HCT116 (cell line): ENCODE results near the gene C12orf43. TPM values are rescaled to one million over a fixed set of nuclear protein-coding genes. Genes with fewer than 3 reads are reported as not detected.

ENCODE experiments used
- ATAC-seq: fragments of 200-7000 bp; cut with Tn5 transposase; 2 replicates; pipeline ENCODE4 v1.9.1; 2020; ENCODE audit warnings: mild to moderate bottlenecking, moderate library complexity
- BruUV-seq: library from RNA; stranded (reverse); fragments of 400-500 nt; replicated peaks from 2 replicates; lab custom pipeline; 2021; lab: Mats Ljungman, UMichigan
- CTCF ChIA-PET: fragments of 300-600 bp; sonication (Branson Sonifier 250); formaldehyde crosslinking; loops from one replicate; lab custom pipeline; 2021; ENCODE audit warnings: antibody characterized with exemption; lab: Charles Lee
- POLR2A ChIA-PET: fragments of 300-600, 350-600 bp; sonication (Branson Sonifier 250); formaldehyde crosslinking; loops from one replicate; lab custom pipeline; 2021; ENCODE audit warnings: antibody characterized with exemption; lab: Charles Lee
- RAD21 ChIA-PET, 2 experiments: fragments of 300-600 bp; sonication (Branson Sonifier 250); formaldehyde crosslinking; loops; one replicate each; lab custom pipeline; 2023; ENCODE audit warnings: low total read pairs in 2 of 2; ENCODE audit not compliant: uncharacterized antibody in 2 of 2, unreplicated experiment in 2 of 2, low non-redundant PET in 1 of 2; lab: Charles Lee
- DNase-seq: peaks from one replicate; pipeline ENCODE4 v3.0.0-alpha.2; 2010; ENCODE audit warnings: low read depth, low spot score
- H2AFZ ChIP-seq: fragments of 200-600 bp; shearing (Covaris generic), sonication (generic); 2 replicates; pipeline ENCODE4 v1.6.1; 2017; ENCODE audit warnings: low read depth, mixed run types, mixed read lengths, antibody characterized with exemption, low read length; ENCODE audit not compliant: poor library complexity, severe bottlenecking
- H3K27ac ChIP-seq: 2 replicates; pipeline ENCODE4 v1.5.1; 2012; ENCODE audit warnings: low read depth, low read length
- H3K27me3 ChIP-seq: fragments of 200-600 bp; sonication (generic); 2 replicates; pipeline ENCODE4 v1.6.1; 2016; ENCODE audit warnings: mixed run types, low read length, mixed read lengths; ENCODE audit not compliant: insufficient read depth
- H3K36me3 ChIP-seq, 2 experiments: fragments of 200-500 bp in 1 of 2; fragments of 200-600 bp in 1 of 2; sonication (Bioruptor generic) in 1 of 2; sonication (generic) in 1 of 2; 2 replicates each; pipeline versions ENCODE4 v1.5.1 to v1.6.1; 2014 to 2016; ENCODE audit warnings: low read length in 2 of 2, inconsistent platforms in 1 of 2, mixed read lengths in 1 of 2, mixed run types in 1 of 2; ENCODE audit not compliant: insufficient read depth in 2 of 2, control insufficient read depth in 1 of 2
- H3K4me1 ChIP-seq, 2 experiments: fragments of 200-600 bp in 1 of 2; sonication (generic) in 1 of 2; 2 replicates each; pipeline versions ENCODE4 v1.5.1 to v1.6.1; 2012 to 2017; ENCODE audit warnings: low read length in 2 of 2, inconsistent platforms in 1 of 2, mild to moderate bottlenecking in 1 of 2, mixed read lengths in 1 of 2, mixed run types in 1 of 2, moderate library complexity in 1 of 2; ENCODE audit not compliant: insufficient read depth in 2 of 2, control insufficient read depth in 1 of 2
- H3K4me2 ChIP-seq: fragments of 200-600 bp; sonication (generic); 2 replicates; pipeline ENCODE4 v1.6.1; 2017; ENCODE audit warnings: mixed run types, low read length, mixed read lengths
- H3K4me3 ChIP-seq, 2 experiments: fragments of 200-600 bp in 1 of 2; sonication (generic) in 1 of 2; replicated peaks in 1 of 2; 2 replicates each; pipeline ENCODE4 v1.5.1; 2011 to 2016; ENCODE audit warnings: low read length in 2 of 2, control low read depth in 1 of 2, low read depth in 1 of 2, mild to moderate bottlenecking in 1 of 2, mixed read lengths in 1 of 2, mixed run types in 1 of 2
- H3K79me2 ChIP-seq: fragments of 200-600 bp; sonication (generic); 2 replicates; pipeline ENCODE4 v1.6.1; 2017; ENCODE audit warnings: mild to moderate bottlenecking, mixed run types, low read length, moderate library complexity, mixed read lengths; ENCODE audit not compliant: insufficient read depth
- H3K9ac ChIP-seq: fragments of 200-600 bp; sonication (generic); 2 replicates; pipeline ENCODE4 v1.6.1; 2016; ENCODE audit warnings: low read length, mixed read lengths
- H3K9me2 ChIP-seq: fragments of 200-600 bp; sonication (generic), shearing (Covaris generic); 2 replicates; pipeline ENCODE4 v1.6.1; 2017; ENCODE audit warnings: mixed run types, mild to moderate bottlenecking, moderate library complexity; ENCODE audit not compliant: insufficient read depth
- H3K9me3 ChIP-seq, 2 experiments: fragments of 200-500 bp in 1 of 2; fragments of 200-600 bp in 1 of 2; sonication (Bioruptor generic) in 1 of 2; sonication (generic) in 1 of 2; 2 replicates each; pipeline ENCODE4 v1.6.1; 2014 to 2017; ENCODE audit warnings: low read length in 2 of 2, mixed read lengths in 2 of 2, inconsistent platforms in 1 of 2, low read depth in 1 of 2, mild to moderate bottlenecking in 1 of 2, mixed run types in 1 of 2, moderate library complexity in 1 of 2; ENCODE audit not compliant: control insufficient read depth in 1 of 2, insufficient read depth in 1 of 2
- H4K20me1 ChIP-seq: fragments of 200-600 bp; sonication (generic), shearing (Covaris generic); 2 replicates; pipeline ENCODE4 v1.6.1; 2017; ENCODE audit warnings: mixed run types, mild to moderate bottlenecking, moderate library complexity; ENCODE audit not compliant: insufficient read depth
- CTCF ChIP-seq, 3 experiments: fragments of 200-600 bp in 1 of 3; sonication (generic) in 1 of 3; IDR thresholded peaks in 2 of 3; conservative IDR thresholded peaks in 1 of 3; 2 replicates each; pipeline ENCODE4 v1.5.1; 2012 to 2017; ENCODE audit warnings: low read depth in 2 of 3, low read length in 2 of 3, antibody characterized with exemption in 1 of 3, borderline replicate concordance in 1 of 3, control low read depth in 1 of 3, mild to moderate bottlenecking in 1 of 3, mixed read lengths in 1 of 3, mixed run types in 1 of 3, moderate library complexity in 1 of 3; ENCODE audit not compliant: insufficient read depth in 1 of 3
- ELF1 ChIP-seq: IDR thresholded peaks from 2 replicates; pipeline ENCODE4 v1.6.1; 2012; ENCODE audit warnings: low read depth, borderline replicate concordance
- EZH2 ChIP-seq: fragments of 200-600 bp; sonication (generic); IDR thresholded peaks from 2 replicates; pipeline ENCODE4 v1.6.1; 2017; ENCODE audit warnings: antibody characterized with exemption, mixed run types
- FOSL1 ChIP-seq: IDR thresholded peaks from 2 replicates; pipeline ENCODE4 v1.6.1; 2012; ENCODE audit warnings: low read depth
- JUND ChIP-seq: IDR thresholded peaks from 2 replicates; pipeline ENCODE4 v1.6.1; 2012
- RAD21 ChIP-seq: IDR thresholded peaks from 2 replicates; pipeline ENCODE4 v1.6.1; 2012; ENCODE audit warnings: low read depth, mild to moderate bottlenecking
- SRF ChIP-seq: IDR thresholded peaks from 2 replicates; pipeline ENCODE4 v1.6.1; 2012; ENCODE audit warnings: low read depth
- ZNF274 ChIP-seq: fragments of 200-500 bp; sonication (Bioruptor generic); IDR thresholded peaks from 2 replicates; pipeline ENCODE4 v1.6.1; 2014; ENCODE audit warnings: mild to moderate bottlenecking, low read depth, low read length, inconsistent platforms
- intact Hi-C: fragments of 100-400 bp; cut with micrococcal nuclease; formaldehyde crosslinking; loops from 2 replicates; pipeline ENCODE4 v1.10.0; 2022
- total RNA-seq: library from RNA; stranded (reverse); gene quantifications from one replicate; pipeline ENCODE4 v1.2.1, GENCODE V29; 2021; ENCODE audit not compliant: unreplicated experiment
- TF ChIP-seq, protein P1 (sequence below): IDR thresholded peaks from 2 replicates; pipeline ENCODE4 v1.6.1; 2012

The C12orf43 gene
- total RNA-seq, 1 experiment from 2014 or later: 16.2 TPM

DNA sequence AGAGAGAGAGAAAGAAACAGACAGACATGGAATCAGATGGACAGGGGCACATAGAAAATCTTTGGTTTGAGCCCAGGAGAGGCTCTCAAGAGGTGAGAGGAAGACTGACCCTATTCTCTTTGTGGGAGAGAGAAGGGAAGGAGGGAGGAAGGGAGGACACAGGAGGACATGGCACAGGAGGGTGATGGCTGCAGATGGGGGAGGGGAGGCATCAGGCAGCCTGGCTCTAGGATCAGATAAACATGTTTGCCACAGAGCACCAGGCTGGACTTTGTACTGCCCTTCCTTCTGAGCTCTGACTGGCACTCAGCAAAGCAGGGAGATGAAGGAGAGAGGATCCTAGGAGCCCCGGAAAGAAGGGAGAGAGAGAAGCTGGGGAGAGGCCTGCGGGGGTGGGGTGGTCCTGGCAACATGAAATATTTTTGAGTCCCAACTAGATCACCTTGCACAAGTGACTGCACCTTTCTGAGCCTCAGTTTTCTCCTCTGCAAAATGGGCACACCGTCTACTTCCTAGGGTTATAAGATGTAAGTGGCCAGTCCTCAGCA lies 31.9 kb downstream of the C12orf43 start:
- no peak overlapping the region for H3K4me2 ChIP-seq
- BruUV-seq: no TSS peak
- no peak for DNase-seq
- H3K27ac ChIP-seq: no peak overlapping the region
- RAD21 ChIA-PET: no interaction called here
- H2AFZ ChIP-seq: no peak overlapping the region
- H3K79me2 ChIP-seq: no peaks in the 10 kb centered on the region
- H3K36me3 ChIP-seq: no peaks in the 10 kb centered on the region
- no peak overlapping the region for H3K9ac ChIP-seq
- H4K20me1 ChIP-seq: no peaks in the 10 kb centered on the region
- H3K4me1 ChIP-seq: peaks cover 0 to 6% of the 10 kb centered on the region in 2 experiments; a peak in 3 of 4 replicates
- no peaks in the 10 kb centered on the region for H3K9me3 ChIP-seq
- CTCF ChIA-PET: interaction anchor here (1.4 kb wide), 1 partner anchor 12 kb away, joined by 4 read pairs; no protein-coding TSS in a partner anchor
- H3K9me2 ChIP-seq: no peaks in the 10 kb centered on the region
- no peak overlapping the region for H3K4me3 ChIP-seq
- POLR2A ChIA-PET: no interaction called here
- intact Hi-C loops: no loop called here
- no peak for ATAC-seq
- no peak for TF ChIP-seq ZNF274
- TF ChIP-seq CTCF (IDR thresholded peaks at IDR 0.05 in 2 of 3, conservative IDR thresholded peaks at IDR 0.05 in 1 of 3; ENCODE audit: borderline replicate concordance in 1 of 3, insufficient read depth in 1 of 3, low read depth in 2 of 3, low read length in 2 of 3): no peak
- TF ChIP-seq FOSL1: no peak
- TF ChIP-seq JUND: no peak
- no peak for TF ChIP-seq ELF1
- no peaks in the 10 kb centered on the region for H3K27me3 ChIP-seq

GRCh38 chr12:120983759-120984158 lies 32.5 kb downstream of the C12orf43 start:
- ATAC-seq: no peak

More at GRCh38 chr12:120983759-120984158, 32.5 kb downstream of the C12orf43 start:
- intact Hi-C loops: no loop called here
- no peaks in the 10 kb centered on the region for H3K27me3 ChIP-seq
- BruUV-seq: no TSS peak
- RAD21 ChIA-PET: no interaction called here
- no peaks in the 10 kb centered on the region for H3K79me2 ChIP-seq
- H3K9me2 ChIP-seq: no peaks in the 10 kb centered on the region
- no peaks in the 10 kb centered on the region for H3K36me3 ChIP-seq
- no peaks in the 10 kb centered on the region for H3K9me3 ChIP-seq
- DNase-seq: no peak
- no peak overlapping the region for H3K27ac ChIP-seq
- H3K4me1 ChIP-seq: peaks cover 0 to 6% of the 10 kb centered on the region in 2 experiments; a peak in 3 of 4 replicates
- H3K9ac ChIP-seq: no peak overlapping the region
- no peaks in the 10 kb centered on the region for H4K20me1 ChIP-seq
- CTCF ChIA-PET: no interaction called here
- POLR2A ChIA-PET: no interaction called here
- no peak overlapping the region for H3K4me3 ChIP-seq
- H2AFZ ChIP-seq: no peak overlapping the region
- H3K4me2 ChIP-seq: no peak overlapping the region
- no peak for TF ChIP-seq SRF
- no peak for TF ChIP-seq ZNF274
- TF ChIP-seq EZH2: no peak
- TF ChIP-seq FOSL1: no peak
- TF ChIP-seq, protein P1, sequence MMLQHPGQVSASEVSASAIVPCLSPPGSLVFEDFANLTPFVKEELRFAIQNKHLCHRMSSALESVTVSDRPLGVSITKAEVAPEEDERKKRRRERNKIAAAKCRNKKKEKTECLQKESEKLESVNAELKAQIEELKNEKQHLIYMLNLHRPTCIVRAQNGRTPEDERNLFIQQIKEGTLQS: no peak
- no peak for TF ChIP-seq JUND
- no peak for TF ChIP-seq RAD21
